HFFc6 (cell line): ENCODE measurements around the gene ANKRD17. TPM values are rescaled to one million over a fixed set of nuclear protein-coding genes. Genes with fewer than 3 reads are reported as not detected.

Source experiments
- DNase-seq: peaks from one replicate; pipeline ENCODE4 v3.0.0-alpha.2; 2018
- H3K27ac Mint-ChIP-seq: 2 replicates; pipeline ENCODE4 v1.8.0; 2020; ENCODE audit warnings: mild to moderate bottlenecking, mixed read lengths
- H3K27me3 Mint-ChIP-seq: 2 replicates; pipeline ENCODE4 v1.8.0; 2021; ENCODE audit warnings: mild to moderate bottlenecking, moderate library complexity, mixed read lengths; ENCODE audit not compliant: insufficient read depth
- H3K36me3 Mint-ChIP-seq: 2 replicates; pipeline ENCODE4 v1.8.0; 2021; ENCODE audit warnings: low read depth, mixed read lengths
- H3K4me1 Mint-ChIP-seq: 2 replicates; pipeline ENCODE4 v1.8.0; 2020; ENCODE audit warnings: low read depth, mixed read lengths
- H3K4me3 Mint-ChIP-seq: 2 replicates; pipeline ENCODE4 v1.8.0; 2020; ENCODE audit warnings: mild to moderate bottlenecking, moderate library complexity, mixed read lengths
- H3K9me3 Mint-ChIP-seq: 2 replicates; pipeline ENCODE4 v1.8.0; 2020; ENCODE audit warnings: mild to moderate bottlenecking, mixed read lengths
- total RNA-seq, 6 experiments: library from RNA; stranded (reverse); fragmentation: NEBNext Ultra II Directional; extraction: Animal tissue kit (Norgen Biotek cat#: 25700); gene quantifications; 2 replicates in 1 of 6; 3 replicates in 5 of 6; pipeline ENCODE4 v1.2.3, GENCODE V29; 2021
- TF ChIP-seq, protein P1 (sequence below): fragments of 200-600 bp; sonication (generic); IDR thresholded peaks from 2 replicates; pipeline ENCODE4 v1.5.0; 2021; ENCODE audit warnings: antibody characterized with exemption, mild to moderate bottlenecking

Gene ANKRD17
- total RNA-seq, 6 experiments from 2014 or later, result 51.7 to 61.0 (median 56.4) TPM

DNA sequence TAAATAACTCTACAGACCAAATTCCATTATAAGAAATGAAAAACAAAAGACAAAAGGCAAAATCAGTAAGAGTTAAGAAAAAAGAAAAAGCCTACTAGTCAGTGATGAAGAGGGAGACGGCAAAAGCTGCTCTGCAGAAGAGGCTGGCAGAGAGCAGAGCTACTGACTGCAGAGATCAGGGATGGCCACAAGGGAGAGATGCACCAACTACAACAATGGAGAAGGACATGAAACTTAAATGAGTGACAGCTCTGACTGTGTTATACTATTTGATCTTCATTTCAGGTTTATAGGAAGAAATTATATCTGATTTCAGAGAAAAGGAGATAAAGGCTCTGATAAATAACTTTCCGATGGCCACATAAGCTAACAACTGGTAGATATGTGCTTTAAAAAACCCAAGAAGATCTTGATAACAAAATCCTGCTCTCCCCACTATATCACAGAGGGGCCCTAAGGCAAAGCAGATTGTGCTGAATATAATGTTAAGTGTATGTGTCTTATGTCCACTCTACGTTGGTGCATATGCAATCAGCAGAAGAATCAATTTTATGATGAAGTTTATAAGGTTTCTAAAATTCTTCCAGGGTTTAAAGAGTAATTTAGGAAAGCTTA lies 130.7 kb downstream of the ANKRD17 start:
- Mint-ChIP-seq H3K4me3 (no peak overlapping the region), H3K36me3 (peaks cover 16% of the 10 kb centered on the region), H3K27ac (no peak overlapping the region), H3K4me1 (no peaks in the 10 kb centered on the region), H3K27me3 (no peaks in the 10 kb centered on the region), H3K9me3 (no peaks in the 10 kb centered on the region)
- DNase-seq, result peak; percentile 13
- TF ChIP-seq, protein P1, sequence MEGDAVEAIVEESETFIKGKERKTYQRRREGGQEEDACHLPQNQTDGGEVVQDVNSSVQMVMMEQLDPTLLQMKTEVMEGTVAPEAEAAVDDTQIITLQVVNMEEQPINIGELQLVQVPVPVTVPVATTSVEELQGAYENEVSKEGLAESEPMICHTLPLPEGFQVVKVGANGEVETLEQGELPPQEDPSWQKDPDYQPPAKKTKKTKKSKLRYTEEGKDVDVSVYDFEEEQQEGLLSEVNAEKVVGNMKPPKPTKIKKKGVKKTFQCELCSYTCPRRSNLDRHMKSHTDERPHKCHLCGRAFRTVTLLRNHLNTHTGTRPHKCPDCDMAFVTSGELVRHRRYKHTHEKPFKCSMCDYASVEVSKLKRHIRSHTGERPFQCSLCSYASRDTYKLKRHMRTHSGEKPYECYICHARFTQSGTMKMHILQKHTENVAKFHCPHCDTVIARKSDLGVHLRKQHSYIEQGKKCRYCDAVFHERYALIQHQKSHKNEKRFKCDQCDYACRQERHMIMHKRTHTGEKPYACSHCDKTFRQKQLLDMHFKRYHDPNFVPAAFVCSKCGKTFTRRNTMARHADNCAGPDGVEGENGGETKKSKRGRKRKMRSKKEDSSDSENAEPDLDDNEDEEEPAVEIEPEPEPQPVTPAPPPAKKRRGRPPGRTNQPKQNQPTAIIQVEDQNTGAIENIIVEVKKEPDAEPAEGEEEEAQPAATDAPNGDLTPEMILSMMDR, result peak; percentile 53

DNA sequence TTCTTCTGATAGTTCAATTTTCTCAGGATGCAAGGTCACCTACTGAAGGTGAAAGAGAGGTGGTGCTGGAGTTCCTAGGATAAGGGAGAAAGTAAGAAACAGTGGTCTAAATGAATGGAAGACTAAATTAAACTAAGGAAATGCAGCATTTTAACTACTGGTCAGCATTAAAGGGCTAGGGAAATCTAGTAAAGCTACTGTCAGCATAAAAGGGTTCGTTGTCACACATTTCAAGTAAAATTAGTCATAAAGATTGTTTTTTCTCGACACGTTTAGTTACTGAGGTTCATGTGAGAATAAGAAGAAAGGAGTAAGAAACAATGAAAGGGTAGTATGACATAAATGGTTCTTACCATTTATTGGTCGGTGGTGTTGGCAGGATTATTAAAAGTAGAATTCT lies 149.1 kb downstream of the ANKRD17 start:
- DNase-seq, result no peak
- H3K36me3 Mint-ChIP-seq, result peaks cover 9% of the 10 kb centered on the region
- H3K4me3 Mint-ChIP-seq, result no peak overlapping the region
- no peak overlapping the region for H3K27ac Mint-ChIP-seq
- peaks cover under 1% of the 10 kb centered on the region; the same call in 1 of the 2 replicates for H3K4me1 Mint-ChIP-seq
- TF ChIP-seq, protein P1, result no peak
- H3K9me3 Mint-ChIP-seq, result no peaks in the 10 kb centered on the region
- H3K27me3 Mint-ChIP-seq, result no peaks in the 10 kb centered on the region

DNA sequence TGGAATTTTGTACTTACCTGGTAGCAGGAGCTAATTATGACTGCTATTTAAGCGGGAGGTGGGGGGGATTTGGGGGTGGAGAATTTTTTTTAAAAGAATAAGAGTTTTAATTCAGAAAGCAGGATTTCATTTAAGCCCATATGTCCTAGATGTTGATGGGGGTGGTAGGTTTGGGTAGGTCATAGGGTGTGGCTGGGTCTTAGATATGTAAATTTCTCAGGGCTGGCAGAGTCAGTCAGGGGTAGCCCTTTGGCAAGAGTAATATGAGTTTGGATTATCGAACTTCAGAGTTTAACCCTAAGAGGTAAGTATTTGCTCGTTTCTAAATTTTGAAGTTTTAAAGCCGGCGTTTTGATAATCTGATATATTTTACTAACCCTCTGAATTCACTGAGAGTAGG lies 153.9 kb downstream of the ANKRD17 start:
- Mint-ChIP-seq H3K36me3 (peaks cover 33% of the 10 kb centered on the region), H3K4me1 (peaks cover 6% of the 10 kb centered on the region), H3K27me3 (0 out of 2 replicates have a peak, but pooled peaks cover 2% of the 10 kb centered on the region), H3K9me3 (no peaks in the 10 kb centered on the region; the same call in 1 of the 2 replicates), H3K27ac (no peak overlapping the region), H3K4me3 (no peak overlapping the region)
- DNase-seq, result no peak
- TF ChIP-seq, protein P1, result no peak

DNA sequence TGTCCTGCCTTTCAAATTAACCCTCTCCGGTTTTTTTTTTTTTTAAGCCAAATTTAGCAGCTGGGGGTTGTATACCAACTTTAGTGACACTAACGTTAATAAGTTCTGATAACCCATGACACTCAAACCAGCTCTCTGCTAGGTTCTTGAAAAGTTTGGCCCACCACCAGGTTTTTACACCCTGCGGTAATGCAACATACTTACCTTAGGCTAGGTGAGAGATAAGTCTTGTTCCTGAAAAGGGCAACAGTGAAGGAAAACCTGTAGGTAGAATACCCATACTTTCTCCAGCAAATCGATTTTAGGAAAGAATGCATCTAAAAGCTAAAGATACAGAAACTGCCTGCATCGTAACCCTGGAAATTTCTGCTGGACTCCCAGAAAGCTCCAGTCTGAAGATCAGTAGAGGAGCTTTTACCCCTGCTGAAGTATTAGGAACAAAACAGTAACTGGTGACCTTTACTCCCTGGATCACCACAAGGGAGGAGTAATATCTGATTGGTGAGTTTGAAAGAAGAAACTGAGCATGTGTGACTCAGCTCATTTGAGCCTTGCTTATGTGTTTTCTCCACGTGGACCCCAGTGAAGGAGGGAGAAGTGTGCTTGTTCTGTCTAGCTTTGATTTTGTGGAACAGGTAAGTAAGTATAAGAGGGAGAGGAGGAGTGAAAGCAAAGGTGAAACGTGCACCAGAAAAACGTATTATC lies 154.6 kb downstream of the ANKRD17 start:
- Mint-ChIP-seq H3K27me3 (peaks cover 9% of the 10 kb centered on the region), H3K4me1 (peaks cover 6% of the 10 kb centered on the region), H3K4me3 (no peak overlapping the region), H3K36me3 (peaks cover 34% of the 10 kb centered on the region), H3K27ac (peak overlapping the region; percentile 61), H3K9me3 (no peaks in the 10 kb centered on the region; the same call in 1 of the 2 replicates)
- TF ChIP-seq, protein P1, result no peak
- no peak for DNase-seq

DNA sequence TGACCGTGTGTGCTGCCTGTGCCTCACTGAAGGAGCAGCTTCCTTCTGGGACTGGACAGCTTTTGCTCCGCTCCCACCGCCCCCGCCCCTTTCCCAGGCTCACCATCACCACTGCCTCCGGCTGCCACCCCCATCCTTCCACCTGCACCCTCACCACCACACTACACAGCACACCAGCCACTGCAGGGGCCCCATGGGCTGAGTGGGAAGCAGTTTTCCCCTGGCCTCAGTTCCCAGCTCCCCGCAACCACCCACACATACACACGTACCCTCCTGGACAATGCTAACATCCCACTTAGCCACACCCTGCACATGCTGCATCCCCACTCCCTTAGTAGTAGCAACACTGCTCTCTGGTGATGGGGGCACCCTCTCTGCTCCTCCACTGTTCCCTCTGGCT lies 159.5 kb downstream of the ANKRD17 start:
- Mint-ChIP-seq H3K36me3 (peaks cover 28% of the 10 kb centered on the region), H3K27me3 (peaks cover 9% of the 10 kb centered on the region)

More for the DNA sequence above, 159.5 kb downstream of the ANKRD17 start:
- no peak overlapping the region for H3K27ac Mint-ChIP-seq
- TF ChIP-seq, protein P1, result no peak
- H3K4me1 Mint-ChIP-seq, result peaks cover 2% of the 10 kb centered on the region
- no peak overlapping the region for H3K4me3 Mint-ChIP-seq
- H3K9me3 Mint-ChIP-seq, result no peaks in the 10 kb centered on the region; the same call in 1 of the 2 replicates
- no peak for DNase-seq
